T-helper 2 cell (primary cell): ENCODE data around the gene TMEM126B.

Experiments
- DNase-seq, 5 experiments: peaks; one replicate each; pipeline versions ENCODE4 v3.0.0 to v3.0.0-alpha.2; 2012 to 2022

Gene TMEM126B

GRCh38 chr11:85682330-85683305 lies 54.2 kb downstream of the TMEM126B start:
- DNase-seq: peak; percentile 17 to 70 (median 40)

- no peak for DNase-seq
These were observed 56.9 kb downstream of the TMEM126B start for GRCh38 chr11:85685125-85685819.

GRCh38 chr11:85685820-85686459 lies 57.5 kb downstream of the TMEM126B start, which contains the start of gene CCDC89:
CCDC89 (minus strand) TSS chr11:85686195; CDS start chr11:85686130, 65 bp downstream.
- no peak for DNase-seq
